C4-2B (cell line): Measurements from ENCODE around the gene HIF3A.

Source experiments
- H3K27ac ChIP-seq: fragments of 450-650 bp; 2 replicates; pipeline ENCODE4 v1.5.1; 2017
- ZFX ChIP-seq: fragments of 450-650 bp; IDR thresholded peaks from 2 replicates; pipeline ENCODE4 v1.6.1; 2017
- TF ChIP-seq, protein P1 (sequence below): fragments of 450-650 bp; conservative IDR thresholded peaks from 2 replicates; pipeline ENCODE4 v1.5.1; 2017; ENCODE audit warnings: mild to moderate bottlenecking

HIF3A gene

DNA sequence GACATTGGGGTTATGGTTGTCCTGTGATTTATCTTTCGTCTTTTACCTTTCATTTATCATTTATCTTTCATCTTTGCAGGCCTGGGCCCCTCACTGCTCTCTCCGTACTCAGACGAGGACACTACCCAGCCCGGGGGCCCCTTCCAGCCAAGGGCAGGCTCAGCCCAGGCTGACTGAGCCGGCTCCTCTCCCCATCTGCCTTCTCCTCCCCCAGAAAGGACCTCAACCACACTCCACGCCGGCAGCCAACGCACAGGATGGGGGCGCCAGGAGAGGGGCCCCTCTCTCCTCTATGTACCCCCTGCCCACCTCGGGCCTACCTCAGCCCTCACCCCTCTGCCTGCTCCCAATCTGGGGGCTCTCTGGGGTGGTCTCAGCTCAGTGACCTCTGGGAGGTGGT, 42.6 kb downstream of the HIF3A start:
- TF ChIP-seq, protein P1, sequence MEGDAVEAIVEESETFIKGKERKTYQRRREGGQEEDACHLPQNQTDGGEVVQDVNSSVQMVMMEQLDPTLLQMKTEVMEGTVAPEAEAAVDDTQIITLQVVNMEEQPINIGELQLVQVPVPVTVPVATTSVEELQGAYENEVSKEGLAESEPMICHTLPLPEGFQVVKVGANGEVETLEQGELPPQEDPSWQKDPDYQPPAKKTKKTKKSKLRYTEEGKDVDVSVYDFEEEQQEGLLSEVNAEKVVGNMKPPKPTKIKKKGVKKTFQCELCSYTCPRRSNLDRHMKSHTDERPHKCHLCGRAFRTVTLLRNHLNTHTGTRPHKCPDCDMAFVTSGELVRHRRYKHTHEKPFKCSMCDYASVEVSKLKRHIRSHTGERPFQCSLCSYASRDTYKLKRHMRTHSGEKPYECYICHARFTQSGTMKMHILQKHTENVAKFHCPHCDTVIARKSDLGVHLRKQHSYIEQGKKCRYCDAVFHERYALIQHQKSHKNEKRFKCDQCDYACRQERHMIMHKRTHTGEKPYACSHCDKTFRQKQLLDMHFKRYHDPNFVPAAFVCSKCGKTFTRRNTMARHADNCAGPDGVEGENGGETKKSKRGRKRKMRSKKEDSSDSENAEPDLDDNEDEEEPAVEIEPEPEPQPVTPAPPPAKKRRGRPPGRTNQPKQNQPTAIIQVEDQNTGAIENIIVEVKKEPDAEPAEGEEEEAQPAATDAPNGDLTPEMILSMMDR, result no peak
- TF ChIP-seq ZFX, result no peak
- H3K27ac ChIP-seq, result no peak overlapping the region

DNA sequence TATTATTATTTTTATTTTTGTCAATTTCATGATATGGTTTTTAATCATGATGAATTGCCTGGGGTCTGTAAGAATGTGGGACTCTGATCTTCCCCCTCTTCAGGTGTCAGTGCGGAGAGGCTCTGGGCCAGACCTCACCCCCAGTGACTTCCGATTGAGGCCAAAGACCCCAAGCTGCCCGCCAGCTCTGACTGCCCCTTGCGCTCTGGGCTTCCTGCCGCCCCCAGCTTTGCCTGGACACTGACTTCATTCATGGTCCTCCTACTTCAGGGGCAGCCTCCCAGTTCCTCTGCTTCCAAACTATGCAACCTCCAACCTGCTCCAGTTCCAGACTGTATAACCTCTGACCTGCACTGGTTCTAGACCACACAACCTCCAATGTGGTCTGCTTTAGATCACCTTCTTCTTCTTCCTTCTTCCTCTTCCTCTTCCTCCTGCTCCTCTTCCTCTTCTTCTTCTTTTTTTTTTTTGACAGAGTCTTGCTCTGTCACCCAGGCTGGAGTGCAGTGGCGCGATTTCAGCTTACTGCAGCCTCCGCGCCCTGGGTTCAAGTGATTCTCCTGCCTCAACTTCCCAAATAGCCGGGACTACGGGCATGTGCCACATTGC, 43.3 kb downstream of the HIF3A start:
- H3K27ac ChIP-seq, result no peak overlapping the region
- TF ChIP-seq ZFX, result no peak
- TF ChIP-seq, protein P1, result no peak

DNA sequence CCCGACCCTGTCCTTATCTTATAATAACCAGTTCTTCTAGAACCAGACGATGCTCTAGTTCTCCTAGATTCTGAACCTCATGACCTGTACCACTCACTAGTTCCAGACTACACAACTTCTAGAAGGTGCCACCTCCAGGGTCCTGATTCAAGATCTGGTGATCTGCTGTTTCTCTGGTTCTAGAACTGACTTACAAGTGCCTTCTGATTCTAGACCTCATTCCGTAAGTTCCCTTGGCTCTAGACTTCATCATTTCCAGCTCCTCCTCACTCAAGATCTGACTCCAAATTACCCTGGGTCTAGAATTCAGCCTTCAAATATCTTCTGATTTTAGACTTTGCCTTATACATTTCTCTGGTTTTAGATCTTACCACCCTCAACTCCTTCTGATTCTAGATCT, 45.1 kb downstream of the HIF3A start:
- TF ChIP-seq ZFX, result no peak
- TF ChIP-seq, protein P1, result no peak
- no peak overlapping the region for H3K27ac ChIP-seq

DNA sequence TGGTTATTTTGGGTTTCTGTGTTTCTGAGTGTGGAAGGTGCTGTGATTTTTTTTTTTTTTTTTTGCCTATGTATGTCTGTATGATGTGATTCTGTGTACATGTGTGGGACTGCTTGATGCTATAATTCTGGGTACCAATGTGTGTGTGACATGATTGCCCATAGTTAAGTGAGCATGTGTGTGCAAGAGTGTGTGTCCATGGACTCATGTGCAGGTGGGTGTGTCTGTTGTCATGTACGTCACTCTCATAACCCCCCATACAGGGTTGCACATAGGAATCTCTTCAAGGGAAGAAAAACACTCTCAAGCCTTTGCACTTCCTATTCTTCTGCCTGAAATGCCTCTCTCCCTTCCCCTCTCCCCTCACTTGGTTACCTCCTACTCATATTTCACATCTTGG, 47.5 kb downstream of the HIF3A start:
- TF ChIP-seq, protein P1, result no peak
- TF ChIP-seq ZFX, result no peak

DNA sequence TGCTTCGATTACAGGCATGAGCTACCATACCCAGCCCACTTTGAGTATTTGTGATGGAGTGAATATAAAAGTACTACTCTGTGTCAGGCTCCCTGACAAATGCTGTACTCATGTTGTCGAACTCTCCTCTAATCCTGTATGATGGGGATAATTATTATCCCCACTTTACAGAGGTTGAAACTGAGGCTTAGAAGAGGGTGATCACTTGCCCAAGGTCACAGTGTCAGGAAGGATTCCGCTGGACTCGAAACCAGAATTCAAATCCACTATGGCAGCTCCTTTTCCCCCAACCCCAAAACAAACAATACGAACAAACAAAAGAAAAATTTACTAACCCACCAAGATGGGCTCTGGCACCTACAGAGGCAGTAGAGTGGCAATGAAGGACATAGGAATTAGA, 48.3 kb downstream of the HIF3A start:
- TF ChIP-seq ZFX, result no peak
- no peak overlapping the region for H3K27ac ChIP-seq

More for the DNA sequence above, 47.5 kb downstream of the HIF3A start:
- H3K27ac ChIP-seq, result no peak overlapping the region

DNA sequence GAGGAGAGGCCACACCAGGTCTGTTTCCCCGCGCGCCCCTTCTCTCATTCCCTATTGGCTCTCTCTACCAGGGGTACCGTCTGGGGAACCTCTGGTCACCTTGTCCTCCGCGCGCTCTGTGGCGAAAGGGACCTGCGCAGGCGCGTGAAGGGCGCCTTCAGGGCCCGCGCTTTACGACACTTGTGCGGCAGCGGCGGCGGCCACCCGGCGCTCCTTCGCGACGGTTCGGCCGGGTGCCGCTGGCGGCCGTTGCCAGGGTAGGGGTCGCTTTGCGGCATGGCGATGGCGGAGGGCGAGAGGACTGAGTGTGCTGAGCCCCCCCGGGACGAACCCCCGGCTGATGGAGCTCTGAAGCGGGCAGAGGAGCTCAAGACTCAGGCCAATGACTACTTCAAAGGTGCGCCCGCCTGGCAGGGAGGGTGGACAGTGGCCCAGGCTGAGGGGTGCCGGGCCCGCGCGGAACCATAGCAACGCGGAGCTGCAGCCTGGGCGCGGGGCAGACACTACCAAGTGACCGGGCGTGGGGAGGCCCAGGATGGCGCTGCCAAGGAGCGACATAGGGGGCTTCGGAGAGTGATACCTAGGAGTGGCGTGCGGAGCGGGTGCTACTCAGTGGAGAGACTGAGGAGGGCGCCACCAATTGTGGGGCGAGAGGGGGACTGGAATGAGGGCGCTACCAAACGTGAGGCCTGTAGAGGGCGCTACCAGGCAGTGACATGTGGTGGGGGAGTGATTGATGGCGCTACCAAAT, 50.2 kb downstream of the HIF3A start, which contains the start of gene PPP5C:
Gene PPP5C, plus strand, starts transcription at position 267 of the 751 bp plus-strand sequence. Its CDS starts 10 bp downstream, at position 277.
- H3K27ac ChIP-seq, result peak within 1 kb of the TSS; percentile 94
- TF ChIP-seq, protein P1, result peak; percentile 81
- peak; percentile 46; the same call in 1 of the 2 replicates for TF ChIP-seq ZFX

DNA sequence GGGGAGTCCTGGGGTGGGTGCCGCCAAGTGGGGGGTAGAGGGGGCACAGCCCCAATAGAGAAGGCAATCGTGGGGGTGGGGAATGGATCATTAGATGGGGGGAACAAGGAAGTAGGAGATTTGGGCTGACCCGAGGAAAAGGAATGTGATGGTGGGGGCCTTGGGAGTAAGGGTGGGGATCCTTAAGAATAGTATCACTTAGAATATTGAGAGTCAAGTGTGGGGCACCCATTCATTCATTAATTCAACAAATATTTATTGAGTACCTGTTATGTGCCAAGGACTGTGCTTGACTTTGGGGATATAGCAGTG, 50.7 kb downstream of the HIF3A start:
- H3K27ac ChIP-seq, result peak overlapping the region; percentile 94
- TF ChIP-seq ZFX, result no peak
- TF ChIP-seq, protein P1, result peak; percentile 60; the same call in 1 of the 2 replicates
